Upper lobe of right lung (tissue), 1 donor: ENCODE measurements around the gene ITPRIP. TPM values are rescaled to one million over a fixed set of nuclear protein-coding genes. Genes with fewer than 3 reads are reported as not detected.
A peak's percentile ranks its signal among the peaks of the same experiment; 100 is the strongest.

ENCODE experiments used
- ATAC-seq: fragments of 200-7000 bp; cut with Tn5 transposase; one replicate; pipeline ENCODE4 v1.9.1; 2020; ENCODE audit warnings: mild to moderate bottlenecking, moderate library complexity
- DNase-seq: peaks from one replicate; pipeline ENCODE4 v3.0.0-alpha.2; 2020
- H3K27ac ChIP-seq: fragments of 200-600 bp; one replicate; pipeline ENCODE4 v1.8.0; 2022
- H3K27me3 ChIP-seq: fragments of 200-600 bp; one replicate; pipeline ENCODE4 v1.8.0; 2022; ENCODE audit warnings: mild to moderate bottlenecking
- H3K36me3 ChIP-seq: fragments of 200-600 bp; one replicate; pipeline ENCODE4 v1.8.0; 2022
- H3K4me1 ChIP-seq: fragments of 200-600 bp; one replicate; pipeline ENCODE4 v1.8.0; 2022
- H3K4me3 ChIP-seq: fragments of 200-600 bp; one replicate; pipeline ENCODE4 v1.8.0; 2022; ENCODE audit warnings: mild to moderate bottlenecking
- H3K9me3 ChIP-seq: fragments of 200-600 bp; one replicate; pipeline ENCODE4 v1.8.0; 2022
- CTCF ChIP-seq: fragments of 200-600 bp; IDR thresholded peaks from one replicate; pipeline ENCODE4 v1.8.0; 2022; ENCODE audit warnings: antibody characterized with exemption
- intact Hi-C: fragments of 100-400 bp; cut with DNase I; formaldehyde crosslinking; loops from one replicate; pipeline ENCODE4 v1.11.0; 2022
- total RNA-seq: library from RNA; stranded (reverse); fragmentation: NEBNext Ultra II Directional; extraction: Animal tissue kit (Norgen Biotek cat#: 25700); gene quantifications from one replicate; pipeline ENCODE4 v1.2.1, GENCODE V29; 2021
- donor health status: DM: no; HTN: yes; CAD: no; lungs with severe emphysema.

ITPRIP gene
- total RNA-seq, 1 donor from 2014 or later = 34.4 TPM

- H3K4me3 ChIP-seq = peak overlapping the region; percentile 91
- intact Hi-C loops = no loop called here
- peaks cover 71% of the 10 kb centered on the region for H3K4me1 ChIP-seq
- TF ChIP-seq CTCF = no peak
- no peaks in the 10 kb centered on the region for H3K9me3 ChIP-seq
- H3K36me3 ChIP-seq = peaks cover 4% of the 10 kb centered on the region
- ATAC-seq (no peak), DNase-seq (no peak)
- H3K27ac ChIP-seq = peak overlapping the region; percentile 37
- no peaks in the 10 kb centered on the region for H3K27me3 ChIP-seq
Observed at GRCh38 chr10:104334965-104335650, 3.2 kb downstream of the ITPRIP start.

- ATAC-seq (no peak), DNase-seq (no peak)
- peak overlapping the region; percentile 37 for H3K27ac ChIP-seq
- TF ChIP-seq CTCF = no peak
- no peak overlapping the region for H3K4me3 ChIP-seq
- intact Hi-C loops = no loop called here
- peaks cover 4% of the 10 kb centered on the region for H3K36me3 ChIP-seq
- H3K27me3 ChIP-seq = no peaks in the 10 kb centered on the region
- H3K9me3 ChIP-seq = no peaks in the 10 kb centered on the region
- H3K4me1 ChIP-seq = peaks cover 72% of the 10 kb centered on the region
Observed at GRCh38 chr10:104334561-104334960, 3.7 kb downstream of the ITPRIP start.

GRCh38 chr10:104333728-104334373 is 4.4 kb downstream of the ITPRIP start:
- Histone ChIP-seq H3K4me3 (no peak overlapping the region), H3K27me3 (no peaks in the 10 kb centered on the region), H3K27ac (peak overlapping the region; percentile 44), H3K4me1 (peaks cover 75% of the 10 kb centered on the region), H3K36me3 (peaks cover 4% of the 10 kb centered on the region), H3K9me3 (no peaks in the 10 kb centered on the region)
- intact Hi-C loops = no loop called here
- TF ChIP-seq CTCF = no peak
- DNase-seq = no peak
- no peak for ATAC-seq

GRCh38 chr10:104333032-104333727 is 5.1 kb downstream of the ITPRIP start:
- ATAC-seq = no peak
- peaks cover 4% of the 10 kb centered on the region for H3K36me3 ChIP-seq
- no peaks in the 10 kb centered on the region for H3K9me3 ChIP-seq
- peaks cover 82% of the 10 kb centered on the region for H3K4me1 ChIP-seq
- H3K27ac ChIP-seq = peak overlapping the region; percentile 44
- H3K4me3 ChIP-seq = no peak overlapping the region
- H3K27me3 ChIP-seq = no peaks in the 10 kb centered on the region
- no peak for DNase-seq
- intact Hi-C loops = no loop called here
- TF ChIP-seq CTCF = no peak

- H3K9me3 ChIP-seq = no peaks in the 10 kb centered on the region
- H3K36me3 ChIP-seq = peaks cover 4% of the 10 kb centered on the region
- TF ChIP-seq CTCF = no peak
- H3K27ac ChIP-seq = peak overlapping the region; percentile 91
- no peaks in the 10 kb centered on the region for H3K27me3 ChIP-seq
- H3K4me1 ChIP-seq = peaks cover 90% of the 10 kb centered on the region
- H3K4me3 ChIP-seq = no peak overlapping the region
- intact Hi-C loops = no loop called here
- no peak for DNase-seq
- ATAC-seq = no peak
Observed at GRCh38 chr10:104332243-104333031, 5.8 kb downstream of the ITPRIP start.
